NCI-H774 (cell line): ENCODE measurements around the gene FGFR2.

Source experiments
- DNase-seq: peaks from one replicate; lab custom pipeline; 2025; lab: John Stamatoyannopoulos, UW

The FGFR2 gene

DNA sequence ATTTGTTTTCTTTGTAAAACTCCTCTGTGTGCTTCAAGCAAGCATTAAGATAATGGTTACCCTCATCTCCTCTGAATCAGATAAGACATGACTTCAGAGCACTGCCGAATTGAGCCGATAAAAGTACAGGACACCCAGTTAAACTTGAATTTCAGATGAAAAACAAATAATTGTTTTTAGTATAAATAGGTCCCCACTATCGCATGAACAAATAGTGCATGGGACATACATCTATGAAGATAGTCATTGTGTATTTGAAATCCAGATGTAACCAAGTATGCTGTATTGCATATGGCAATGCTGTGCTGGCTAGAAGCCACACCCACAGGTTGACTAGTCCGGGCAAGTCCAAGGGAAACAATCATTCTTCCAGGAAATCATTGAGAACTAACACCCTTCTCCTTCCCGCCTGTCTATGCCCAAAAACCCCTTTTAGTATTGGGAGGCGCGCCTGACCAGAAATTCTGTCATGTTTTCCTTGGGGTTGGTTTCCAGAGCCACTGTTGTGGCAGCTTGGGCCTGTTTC is 12.6 kb upstream of the FGFR2 start:
- DNase-seq: no peak

GRCh38 chr10:121609426-121610380 is 11.5 kb upstream of the FGFR2 start:
- no peak for DNase-seq

DNA sequence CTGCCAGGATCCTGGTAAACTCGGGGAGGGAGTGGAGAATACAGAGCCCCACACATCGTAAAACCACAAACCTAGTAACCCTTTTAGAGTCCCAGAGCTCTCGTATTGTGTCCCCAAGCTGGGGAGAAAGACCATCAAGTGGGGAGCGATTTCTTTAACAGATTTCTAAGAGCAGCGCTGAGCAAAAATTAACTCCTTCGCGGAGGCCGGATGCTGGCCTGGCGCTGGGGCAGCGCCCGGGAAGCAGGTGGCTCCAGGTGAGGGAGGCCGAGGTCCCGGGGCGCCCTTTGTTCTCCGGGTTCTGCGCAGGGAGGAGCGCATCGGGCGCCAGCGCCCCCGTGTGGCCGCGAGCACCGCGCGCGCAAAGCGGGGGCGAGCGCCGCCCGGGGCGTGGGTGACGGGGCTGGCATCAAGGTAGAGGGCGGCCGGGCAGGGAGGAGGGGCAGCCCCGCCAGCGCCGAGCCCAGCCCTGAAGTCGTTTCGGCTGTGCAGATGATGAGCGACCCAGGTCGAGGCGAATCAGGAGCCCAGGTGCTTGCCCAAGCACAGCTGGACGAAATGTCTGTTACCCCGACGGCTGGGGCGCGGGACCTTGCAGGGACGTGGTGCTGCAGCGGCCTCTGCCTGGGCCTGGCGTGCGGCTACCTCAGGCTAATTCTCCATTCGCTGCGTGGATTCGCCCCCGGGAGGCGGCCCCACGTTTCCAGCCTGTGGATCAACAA is 10.4 kb upstream of the FGFR2 start:
- DNase-seq: peak; percentile 21

GRCh38 chr10:121607310-121608055 is 9.2 kb upstream of the FGFR2 start:
- DNase-seq: no peak

DNA sequence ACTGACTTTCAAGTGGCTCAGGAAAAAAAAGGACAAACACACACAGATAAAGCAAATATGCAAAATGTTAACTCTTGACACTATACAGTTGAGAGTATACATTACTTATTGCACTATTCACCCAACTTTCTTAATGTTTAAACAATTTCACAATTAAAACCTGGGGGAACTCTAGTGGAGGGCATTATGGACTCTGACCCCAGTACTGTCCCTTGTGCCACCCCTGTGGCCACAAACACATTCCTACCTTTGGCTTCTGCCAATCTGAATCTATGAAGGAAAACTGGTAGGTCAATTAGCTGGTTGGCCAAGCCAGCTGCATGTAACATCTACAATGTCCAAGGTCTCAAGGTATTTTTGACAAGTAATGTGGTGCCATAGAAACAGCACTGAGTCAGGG is 7.5 kb upstream of the FGFR2 start:
- DNase-seq: no peak

- DNase-seq: no peak
Measured at GRCh38 chr10:121601458-121601857, 3.2 kb upstream of the FGFR2 start.

DNA sequence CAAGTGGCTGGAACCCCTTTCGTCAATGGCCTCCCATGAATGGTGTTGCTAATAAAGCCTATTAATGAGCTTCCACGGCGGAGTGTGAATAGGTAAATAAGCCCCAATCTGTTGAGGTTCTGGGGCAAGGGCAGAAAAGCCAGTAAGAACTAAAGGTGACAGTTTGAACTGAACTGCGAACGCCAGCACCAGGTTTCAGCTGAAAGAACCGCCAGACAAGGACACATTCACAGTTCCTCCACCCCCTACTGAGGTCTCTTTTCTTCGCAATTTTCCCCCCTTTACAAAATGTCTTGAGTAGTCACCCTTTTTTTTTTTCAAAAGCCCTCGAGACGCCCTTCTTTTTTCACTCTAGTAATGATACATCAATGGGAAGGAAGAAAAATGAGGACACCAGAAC is 2.4 kb upstream of the FGFR2 start:
- DNase-seq: no peak

DNA sequence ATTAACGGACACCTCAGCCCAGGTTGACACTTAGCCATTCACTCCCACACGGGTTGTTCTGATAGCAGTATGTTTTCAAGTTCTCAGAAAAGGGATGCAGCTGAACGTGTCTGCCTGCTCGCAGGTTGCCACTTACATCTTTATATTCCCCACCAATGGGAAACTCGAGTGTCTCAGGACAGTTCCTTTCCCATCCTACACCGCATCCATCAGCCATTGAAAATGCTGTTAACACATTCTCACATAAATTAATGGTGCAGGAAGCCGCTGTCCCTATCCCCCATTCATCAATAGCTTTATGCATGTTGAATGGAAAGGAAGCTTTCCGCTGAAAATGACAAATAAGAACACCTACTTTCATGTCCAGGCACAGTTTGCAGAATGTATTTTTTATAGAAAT is 1.7 kb upstream of the FGFR2 start:
- DNase-seq: no peak

- DNase-seq: no peak
Measured at GRCh38 chr10:121597504-121598262, 561 bp downstream of the FGFR2 start.

DNA sequence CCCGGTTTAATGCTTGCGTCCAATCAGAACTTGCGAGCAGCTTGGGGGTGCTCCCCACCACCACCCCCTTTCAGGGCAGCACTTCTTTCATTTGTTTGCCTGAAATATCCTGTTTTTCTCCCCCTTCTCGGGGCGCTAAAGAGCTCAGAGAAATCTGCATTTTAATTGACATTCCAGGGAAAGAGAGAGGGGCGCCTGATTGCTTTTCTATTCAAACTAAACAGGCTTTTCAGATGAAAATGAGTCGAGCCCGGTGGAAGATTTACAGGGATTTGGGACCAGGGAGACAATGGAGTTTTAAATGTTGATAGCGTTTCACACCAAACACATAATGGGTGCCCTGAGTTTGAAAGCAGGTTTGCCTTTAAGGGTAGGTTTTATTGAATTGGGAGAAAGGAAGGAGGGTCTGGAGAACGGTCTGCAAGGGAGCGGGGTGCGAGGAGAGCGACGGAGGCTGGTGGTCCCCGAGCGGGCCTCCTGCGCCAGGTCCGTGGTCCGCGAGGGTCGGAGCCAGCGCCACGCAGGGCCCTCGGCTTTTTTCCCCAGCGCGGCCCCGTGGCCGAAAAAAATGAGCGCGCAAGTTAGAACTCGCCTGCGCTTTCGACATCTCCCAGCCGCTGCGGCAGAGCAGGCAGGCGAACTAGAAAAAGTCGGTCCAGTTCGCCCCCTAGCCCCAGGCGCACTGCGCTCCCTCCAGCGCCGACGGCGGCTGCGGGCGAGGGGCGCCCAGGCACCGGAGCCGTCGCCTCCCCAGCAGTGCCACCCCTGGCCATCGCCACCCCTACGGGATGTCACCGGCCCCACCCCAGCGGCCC is 1.3 kb downstream of the FGFR2 start:
- DNase-seq: no peak

- DNase-seq: no peak
Measured at GRCh38 chr10:121595806-121596688, 2.2 kb downstream of the FGFR2 start.

GRCh38 chr10:121595351-121595805 is 2.9 kb downstream of the FGFR2 start:
- DNase-seq: no peak

DNA sequence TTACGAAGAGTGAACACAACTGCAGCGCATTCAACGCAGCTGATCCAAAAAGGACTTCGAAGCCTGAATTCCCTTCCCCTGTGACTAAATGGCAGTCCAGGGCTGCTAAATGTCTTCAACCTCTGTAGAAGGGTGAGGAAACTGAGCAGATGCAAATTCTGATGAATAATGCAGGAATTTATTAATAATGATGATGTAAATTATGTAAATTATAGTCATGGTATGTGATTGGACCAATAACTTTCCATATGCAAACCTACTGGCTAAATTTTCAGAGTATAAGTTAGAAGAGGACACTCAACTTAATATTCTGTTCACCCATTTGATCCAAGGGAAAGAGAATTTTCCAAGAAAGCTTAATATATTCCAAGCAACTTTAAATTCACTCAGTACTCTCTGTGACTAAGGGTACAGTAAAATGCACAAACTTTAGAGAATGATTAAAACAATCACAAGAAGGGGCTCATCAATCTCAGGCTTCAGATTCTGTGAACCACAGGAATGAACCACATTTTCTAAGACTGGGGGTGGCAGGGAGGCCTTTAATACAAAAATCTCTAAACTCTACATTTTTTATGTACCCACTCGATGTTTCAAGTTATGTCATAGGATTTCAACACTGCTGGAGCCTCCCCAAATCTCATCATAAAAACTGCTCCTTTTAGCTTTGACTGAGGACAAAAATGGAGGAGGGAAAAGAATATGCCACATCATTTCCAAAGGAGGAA is 3.5 kb downstream of the FGFR2 start:
- no peak for DNase-seq

GRCh38 chr10:121594076-121594475 is 4.2 kb downstream of the FGFR2 start:
- DNase-seq: no peak

- no peak for DNase-seq
Measured at GRCh38 chr10:121593281-121594075, 4.8 kb downstream of the FGFR2 start.

DNA sequence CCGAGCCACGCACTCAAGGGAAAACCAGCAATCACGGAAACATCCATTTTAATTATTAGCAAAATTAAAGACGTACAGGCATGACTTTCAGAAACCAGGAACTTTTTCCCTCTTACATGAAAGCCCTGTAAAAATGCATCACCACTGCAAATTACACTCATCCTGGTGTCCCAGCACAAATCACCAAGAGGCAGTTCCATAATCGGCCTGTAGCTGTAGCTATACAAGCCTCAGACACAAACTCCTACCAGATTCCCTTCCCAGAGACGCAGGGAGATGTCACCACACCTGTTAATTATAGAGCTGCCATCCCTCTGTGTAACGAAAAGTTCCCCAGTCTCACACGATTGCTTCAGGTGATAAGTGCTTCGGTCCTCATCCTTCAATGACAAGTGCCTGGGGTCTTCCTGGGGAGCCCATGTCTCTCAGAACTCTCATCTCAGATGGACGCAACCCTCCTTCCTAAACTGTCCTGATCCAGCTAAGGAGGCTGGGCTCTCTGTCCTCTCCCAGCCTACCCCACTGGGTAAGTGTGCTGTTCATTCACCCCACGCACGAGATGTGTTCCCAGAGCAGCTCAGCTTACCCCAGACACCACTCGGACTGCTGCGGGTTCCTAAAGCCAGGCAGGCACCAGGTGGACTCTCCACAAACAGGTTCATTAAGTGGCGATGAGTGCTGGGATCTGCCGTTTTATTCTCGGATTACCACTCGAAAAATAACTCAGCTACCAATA is 5.9 kb downstream of the FGFR2 start:
- no peak for DNase-seq

- DNase-seq: no peak
Measured at GRCh38 chr10:121591186-121591585, 7.1 kb downstream of the FGFR2 start.
